IMR-90 (cell line): ENCODE data around the gene IGSF3. TPM values are rescaled to one million over a fixed set of nuclear protein-coding genes. Genes with fewer than 3 reads are reported as not detected.
"Not testable (repeated sequence)": the region's sequence is repeated elsewhere in the genome, so short reads cannot be mapped to it uniquely, and the experiment has no call there.

Experiments used
- ATAC-seq: fragments of 200-7000 bp; cut with Tn5 transposase; 2 replicates; pipeline ENCODE4 v1.9.1; 2020; ENCODE audit warnings: low read depth, mild to moderate bottlenecking, moderate library complexity
- BruUV-seq: library from RNA; stranded (reverse); fragments of 400-500 nt; replicated peaks from 2 replicates; lab custom pipeline; 2021; lab: Mats Ljungman, UMichigan
- CTCF ChIA-PET: fragments of 300-600 bp; formaldehyde crosslinking; extraction: SDS; loops from one replicate; lab custom pipeline; 2021; ENCODE audit warnings: antibody characterized with exemption; lab: Yijun Ruan, JAX
- POLR2A ChIA-PET: fragments of 300-600 bp; sonication (Branson Sonifier 250); formaldehyde crosslinking; loops from one replicate; lab custom pipeline; 2022; ENCODE audit warnings: antibody characterized with exemption; ENCODE audit not compliant: unreplicated experiment; lab: Charles Lee
- DNase-seq: peaks from one replicate; pipeline ENCODE4 v3.0.0; 2013
- H2AFZ ChIP-seq: replicated peaks from 2 replicates; pipeline ENCODE3; 2013; ENCODE audit warnings: low read length, mild to moderate bottlenecking; ENCODE audit not compliant: poor library complexity
- H2AK5ac ChIP-seq: 2 replicates; pipeline ENCODE4 v1.6.1; 2013; ENCODE audit warnings: low read depth, low read length, inconsistent platforms
- H2AK9ac ChIP-seq: replicated peaks from 2 replicates; pipeline ENCODE3; 2013; ENCODE audit warnings: mild to moderate bottlenecking, low read depth, low read length, moderate library complexity; ENCODE audit not compliant: poor library complexity
- H2BK120ac ChIP-seq: 2 replicates; pipeline ENCODE4 v1.6.1; 2013; ENCODE audit warnings: low read depth, low read length, inconsistent platforms
- H2BK15ac ChIP-seq: 3 replicates; pipeline ENCODE4 v1.6.1; 2013; ENCODE audit warnings: low read depth, low read length, inconsistent platforms
- H2BK20ac ChIP-seq: 2 replicates; pipeline ENCODE4 v1.6.1; 2013; ENCODE audit warnings: low read depth, mild to moderate bottlenecking, inconsistent platforms, low read length, moderate library complexity
- H2BK5ac ChIP-seq: 2 replicates; pipeline ENCODE4 v1.6.1; 2013; ENCODE audit warnings: mild to moderate bottlenecking, low read depth, low read length, inconsistent platforms; ENCODE audit not compliant: poor library complexity, severe bottlenecking
- H3K14ac ChIP-seq: replicated peaks from 2 replicates; pipeline ENCODE4 v1.6.1; 2013; ENCODE audit warnings: low read depth, low read length, inconsistent platforms
- H3K18ac ChIP-seq: 2 replicates; pipeline ENCODE4 v1.6.1; 2013; ENCODE audit warnings: low read depth, low read length, control low read depth
- H3K23ac ChIP-seq: 2 replicates; pipeline ENCODE4 v1.6.1; 2013; ENCODE audit warnings: low read depth, low read length, inconsistent platforms
- H3K27ac ChIP-seq: 2 replicates; pipeline ENCODE4 v1.5.1; 2013; ENCODE audit warnings: mild to moderate bottlenecking, control low read depth, low read length; ENCODE audit not compliant: insufficient read depth
- H3K27me3 ChIP-seq: 2 replicates; pipeline ENCODE4 v1.6.1; 2013; ENCODE audit warnings: low read length; ENCODE audit not compliant: control insufficient read depth, insufficient read depth
- H3K36me3 ChIP-seq: 2 replicates; pipeline ENCODE4 v1.6.1; 2013; ENCODE audit warnings: low read length, mixed read lengths; ENCODE audit not compliant: control insufficient read depth, insufficient read depth
- H3K4ac ChIP-seq: 2 replicates; pipeline ENCODE4 v1.6.1; 2013; ENCODE audit warnings: low read depth, low read length, inconsistent platforms
- H3K4me1 ChIP-seq: 2 replicates; pipeline ENCODE4 v1.6.1; 2013; ENCODE audit warnings: low read length, mixed read lengths; ENCODE audit not compliant: control insufficient read depth, insufficient read depth
- H3K4me2 ChIP-seq: 2 replicates; pipeline ENCODE4 v1.6.1; 2013; ENCODE audit warnings: low read depth, mild to moderate bottlenecking, control low read depth, low read length, moderate library complexity
- H3K4me3 ChIP-seq: 2 replicates; pipeline ENCODE4 v1.5.1; 2013; ENCODE audit warnings: low read depth, mild to moderate bottlenecking, control low read depth, low read length, moderate library complexity; ENCODE audit not compliant: insufficient read depth
- H3K56ac ChIP-seq: 2 replicates; pipeline ENCODE4 v1.6.1; 2013; ENCODE audit warnings: low read length, inconsistent platforms; ENCODE audit not compliant: insufficient read depth; ENCODE audit errors: extremely low read depth
- H3K79me1 ChIP-seq, 2 experiments: 2 replicates each; pipeline ENCODE4 v1.6.1; 2013; ENCODE audit warnings: low read length in 2 of 2, inconsistent platforms in 1 of 2, low read depth in 1 of 2
- H3K9ac ChIP-seq: 2 replicates; pipeline ENCODE4 v1.6.1; 2013; ENCODE audit warnings: low read depth, low read length, control low read depth
- H3K9me1 ChIP-seq: 2 replicates; pipeline ENCODE4 v1.6.1; 2013; ENCODE audit warnings: low read length, inconsistent platforms; ENCODE audit not compliant: insufficient read depth
- H3K9me3 ChIP-seq: 2 replicates; pipeline ENCODE4 v1.6.1; 2013; ENCODE audit warnings: low read length; ENCODE audit not compliant: control insufficient read depth, insufficient read depth
- H4K20me1 ChIP-seq: 2 replicates; pipeline ENCODE4 v1.6.1; 2013; ENCODE audit warnings: low read length, inconsistent platforms; ENCODE audit not compliant: insufficient read depth
- H4K5ac ChIP-seq: 2 replicates; pipeline ENCODE4 v1.6.1; 2013; ENCODE audit warnings: mild to moderate bottlenecking, low read depth, low read length, control low read depth
- H4K8ac ChIP-seq, 2 experiments: 2 replicates each; pipeline ENCODE4 v1.6.1; 2013; ENCODE audit warnings: low read depth in 2 of 2, low read length in 2 of 2, control low read depth in 1 of 2, inconsistent platforms in 1 of 2
- H4K91ac ChIP-seq: 2 replicates; pipeline ENCODE4 v1.6.1; 2013; ENCODE audit warnings: low read depth, low read length, inconsistent platforms; ENCODE audit not compliant: insufficient read depth
- WGBS, 2 experiments: methylation state at CpG; one replicate each; pipeline versions ENCODE4 v1.1.5 to v1.1.7; 2013; ENCODE audit warnings: missing lambda C conversion rate in 2 of 2; ENCODE audit not compliant: insufficient read length in 1 of 2; ENCODE audit errors: extremely low coverage in 2 of 2; 5-methylcytosine and 5-hydroxymethylcytosine counted together
- dilution Hi-C: fragments of 300-500 bp; cut with HindIII; formaldehyde crosslinking; loops from one replicate; pipeline ENCODE4 v1.14.3; 2018; ENCODE audit warnings: low sequenced_read_pairs; ENCODE audit not compliant: unreplicated experiment
- in situ Hi-C: fragments of 300-500 bp; cut with MboI; formaldehyde crosslinking; loops from 3 replicates; pipeline ENCODE4 v1.14.3; 2019; ENCODE audit warnings: low sequenced_read_pairs, inconsistent platforms, mixed read lengths
- intact Hi-C: fragments of 100-400 bp; cut with micrococcal nuclease; formaldehyde crosslinking; loops from 2 replicates; pipeline ENCODE4 v1.10.0; 2022
- polyA plus RNA-seq, 3 experiments: library from polyadenylated mRNA; depleted of rRNA; stranded (reverse); fragments of >200 nt; gene quantifications; 2 replicates each; pipeline ENCODE4 v1.2.3, GENCODE V29; 2012; ENCODE audit warnings: low replicate concordance in 1 of 3
- total RNA-seq: library from RNA; depleted of rRNA; stranded (reverse); fragments of >200 nt; gene quantifications from 2 replicates; pipeline ENCODE4 v1.2.3, GENCODE V29; 2012

IGSF3 gene
- total and polyA plus RNA-seq, 2 of the 4 experiments (the other 2 are of a cell fraction) = under 0.01 to 0.02 TPM

GRCh38 chr1:116657836-116658235, 9.7 kb downstream of the IGSF3 start:
- H3K9me3 ChIP-seq, H2AFZ ChIP-seq, H2BK5ac ChIP-seq, BruUV-seq, H2BK15ac ChIP-seq, in situ Hi-C loops, H2AK5ac ChIP-seq, H4K20me1 ChIP-seq, dilution Hi-C loops, H3K79me1 ChIP-seq, H3K4me1 ChIP-seq, intact Hi-C loops, H3K4ac ChIP-seq, H3K14ac ChIP-seq, H3K9ac ChIP-seq, H3K4me3 ChIP-seq, H3K27ac ChIP-seq, H2BK120ac ChIP-seq, H3K56ac ChIP-seq, ATAC-seq, H4K91ac ChIP-seq, POLR2A ChIA-PET, H3K36me3 ChIP-seq, DNase-seq, H4K5ac ChIP-seq, H2BK20ac ChIP-seq, H3K9me1 ChIP-seq, H3K27me3 ChIP-seq, H3K4me2 ChIP-seq, H3K18ac ChIP-seq, H4K8ac ChIP-seq, H3K23ac ChIP-seq, H2AK9ac ChIP-seq: not testable (repeated sequence)
- CTCF ChIA-PET = interaction anchor here (0.6 kb wide), 1 partner anchor 620 kb away, joined by 3 read pairs; no protein-coding TSS in a partner anchor
- WGBS, 2 experiments = no CpG with 5 or more reads among the region's 6 CpGs
